ENCODE data around the gene SAMD11.

- TF ChIP-seq HDAC2 (IDR thresholded peaks at IDR 0.05; ENCODE audit: borderline replicate concordance in 1 of 2, low read depth in 2 of 2, low read length in 2 of 2) (no peak), TCF12 (IDR thresholded peaks at IDR 0.05; ENCODE audit: low read depth, low read length) (no peak), ASH2L (IDR thresholded peaks at IDR 0.05; ENCODE audit: low read length) (no peak), EGR1 (IDR thresholded peaks at IDR 0.05; ENCODE audit: borderline replicate concordance, low read depth, low read length) (no peak), POLR2A (IDR thresholded peaks at IDR 0.05; ENCODE audit: control extremely low read depth in 1 of 2, low read depth in 2 of 2, low read length in 2 of 2) (no peak)
Observed at GRCh38 chr1:965526-966134, 41.9 kb downstream of the SAMD11 start.
